ENCODE measurements around the gene ISX. TPM values are rescaled to one million over a fixed set of nuclear protein-coding genes. Genes with fewer than 3 reads are reported as not detected.

Gene ISX
- total RNA-seq, 4 donors from 2014 or later = not detected

GRCh38 chr22:35119494-35119893 lies 53.5 kb downstream of the ISX start:
- Histone ChIP-seq H3K27me3 (no peaks in the 10 kb centered on the region), H3K36me3 (no peaks in the 10 kb centered on the region), H3K4me1 (no peaks in the 10 kb centered on the region), H3K4me3 (no peak overlapping the region), H3K9me3 (no peaks in the 10 kb centered on the region), H3K27ac (no peak overlapping the region)
- TF ChIP-seq CTCF (IDR thresholded peaks at IDR 0.05) = no peak
- TF ChIP-seq POLR2A (IDR thresholded peaks at IDR 0.05) = no peak
- TF ChIP-seq EP300 (IDR thresholded peaks at IDR 0.05) = no peak
- no peak for DNase-seq (ENCODE audit: low spot score in 2 of 2)

GRCh38 chr22:35124691-35125219 lies 58.8 kb downstream of the ISX start:
- TF ChIP-seq POLR2A (IDR thresholded peaks at IDR 0.05) = no peak
- no peak for TF ChIP-seq EP300 (IDR thresholded peaks at IDR 0.05)
- TF ChIP-seq CTCF (IDR thresholded peaks at IDR 0.05) = no peak
- DNase-seq (ENCODE audit: low spot score in 2 of 2) = no peak
- Histone ChIP-seq H3K27me3 (no peaks in the 10 kb centered on the region), H3K27ac (no peak overlapping the region), H3K4me3 (no peak overlapping the region), H3K4me1 (no peaks in the 10 kb centered on the region), H3K9me3 (no peaks in the 10 kb centered on the region), H3K36me3 (no peaks in the 10 kb centered on the region)
- WGBS, 2 donors = 48 to 61% methylated on average over 3 of the region's 3 CpGs

GRCh38 chr22:35126993-35127392 lies 61.0 kb downstream of the ISX start:
- DNase-seq (ENCODE audit: low spot score in 2 of 2) = no peak

GRCh38 chr22:35128637-35129036 lies 62.7 kb downstream of the ISX start:
- no peaks in the 10 kb centered on the region for H3K36me3 ChIP-seq
- TF ChIP-seq EP300 (IDR thresholded peaks at IDR 0.05) = no peak
- no peak for TF ChIP-seq POLR2A (IDR thresholded peaks at IDR 0.05)
- no peak for TF ChIP-seq CTCF (IDR thresholded peaks at IDR 0.05)
- H3K9me3 ChIP-seq = no peaks in the 10 kb centered on the region
- no peak overlapping the region for H3K27ac ChIP-seq
- H3K4me3 ChIP-seq = no peak overlapping the region
- no peaks in the 10 kb centered on the region for H3K4me1 ChIP-seq
- H3K27me3 ChIP-seq = no peaks in the 10 kb centered on the region
- no peak for DNase-seq (ENCODE audit: low spot score in 2 of 2)
- WGBS, 2 donors = 83 to 84% methylated on average over 3 of the region's 3 CpGs

More at GRCh38 chr22:35126993-35127392, 61.0 kb downstream of the ISX start:
- H3K4me3 ChIP-seq = no peak overlapping the region
- no peaks in the 10 kb centered on the region for H3K27me3 ChIP-seq
- no peaks in the 10 kb centered on the region for H3K4me1 ChIP-seq
- no peak overlapping the region for H3K27ac ChIP-seq
- no peak for TF ChIP-seq CTCF (IDR thresholded peaks at IDR 0.05)
- no peak for TF ChIP-seq POLR2A (IDR thresholded peaks at IDR 0.05)
- no peak for TF ChIP-seq EP300 (IDR thresholded peaks at IDR 0.05)
- 75 to 83% methylated on average over 8 of the region's 8 CpGs for WGBS, 2 donors
- H3K9me3 ChIP-seq = no peaks in the 10 kb centered on the region
- H3K36me3 ChIP-seq = no peaks in the 10 kb centered on the region

GRCh38 chr22:35131525-35132000 lies 65.6 kb downstream of the ISX start:
- WGBS, 2 donors = 27 to 31% methylated on average over 4 of the region's 4 CpGs
- TF ChIP-seq EP300 (IDR thresholded peaks at IDR 0.05) (no peak), CTCF (IDR thresholded peaks at IDR 0.05) (no peak), POLR2A (IDR thresholded peaks at IDR 0.05) (no peak)
- Histone ChIP-seq H3K27me3 (no peaks in the 10 kb centered on the region), H3K36me3 (no peaks in the 10 kb centered on the region), H3K9me3 (peaks cover 0 to under 1% (median 0%) of the 10 kb centered on the region in 4 donors), H3K4me1 (no peaks in the 10 kb centered on the region), H3K27ac (no peak overlapping the region), H3K4me3 (no peak overlapping the region)
- no peak for DNase-seq (ENCODE audit: low spot score in 2 of 2)
